GM18870 (cell line): Measurements from ENCODE around the gene PM20D1.

Experiments
- ATAC-seq: cut with Tn5 transposase; IDR thresholded peaks from one replicate; pipeline ENCODE4 v1.9.1; 2021; ENCODE audit warnings: moderate library complexity; ENCODE audit not compliant: unreplicated experiment

Gene PM20D1

DNA sequence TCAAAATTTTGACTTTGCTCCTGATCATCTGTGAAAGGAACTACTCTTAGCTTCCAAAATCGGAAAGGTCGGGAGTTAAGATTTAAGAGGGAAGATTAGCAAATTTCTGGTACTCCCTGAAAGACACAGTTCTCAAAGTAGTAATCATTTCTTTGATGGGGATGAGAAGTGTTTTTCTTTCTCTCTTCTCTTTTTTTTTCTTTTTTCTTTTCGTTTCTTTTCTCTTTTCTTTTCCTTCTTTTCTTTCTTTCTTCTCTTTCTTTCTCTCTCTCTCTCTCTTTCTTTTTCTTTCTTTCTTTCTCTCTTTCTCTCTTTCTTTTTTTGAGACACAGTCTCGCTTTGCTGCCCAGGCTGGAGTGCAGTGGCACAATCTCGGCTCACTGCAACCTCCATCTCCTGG lies 69.6 kb downstream of the PM20D1 start:
- ATAC-seq = no peak
